SU-DHL-6 (cell line): ENCODE data around the gene CACNA1C.

ENCODE experiments used
- CTCF ChIP-seq: fragments of 200-600 bp; sonication (generic); IDR thresholded peaks from one replicate; pipeline ENCODE4 v1.5.1; 2017; ENCODE audit warnings: antibody characterized with exemption, mild to moderate bottlenecking, low read length, moderate library complexity; ENCODE audit not compliant: insufficient read depth, poor library complexity, severe bottlenecking
- EZH2phosphoT487 ChIP-seq: fragments of 200-600 bp; sonication (generic), shearing (Covaris generic); conservative IDR thresholded peaks from 2 replicates; pipeline ENCODE4 v1.6.1; 2018; ENCODE audit warnings: mild to moderate bottlenecking, antibody characterized with exemption, low read length, moderate library complexity, mixed read lengths

DNA sequence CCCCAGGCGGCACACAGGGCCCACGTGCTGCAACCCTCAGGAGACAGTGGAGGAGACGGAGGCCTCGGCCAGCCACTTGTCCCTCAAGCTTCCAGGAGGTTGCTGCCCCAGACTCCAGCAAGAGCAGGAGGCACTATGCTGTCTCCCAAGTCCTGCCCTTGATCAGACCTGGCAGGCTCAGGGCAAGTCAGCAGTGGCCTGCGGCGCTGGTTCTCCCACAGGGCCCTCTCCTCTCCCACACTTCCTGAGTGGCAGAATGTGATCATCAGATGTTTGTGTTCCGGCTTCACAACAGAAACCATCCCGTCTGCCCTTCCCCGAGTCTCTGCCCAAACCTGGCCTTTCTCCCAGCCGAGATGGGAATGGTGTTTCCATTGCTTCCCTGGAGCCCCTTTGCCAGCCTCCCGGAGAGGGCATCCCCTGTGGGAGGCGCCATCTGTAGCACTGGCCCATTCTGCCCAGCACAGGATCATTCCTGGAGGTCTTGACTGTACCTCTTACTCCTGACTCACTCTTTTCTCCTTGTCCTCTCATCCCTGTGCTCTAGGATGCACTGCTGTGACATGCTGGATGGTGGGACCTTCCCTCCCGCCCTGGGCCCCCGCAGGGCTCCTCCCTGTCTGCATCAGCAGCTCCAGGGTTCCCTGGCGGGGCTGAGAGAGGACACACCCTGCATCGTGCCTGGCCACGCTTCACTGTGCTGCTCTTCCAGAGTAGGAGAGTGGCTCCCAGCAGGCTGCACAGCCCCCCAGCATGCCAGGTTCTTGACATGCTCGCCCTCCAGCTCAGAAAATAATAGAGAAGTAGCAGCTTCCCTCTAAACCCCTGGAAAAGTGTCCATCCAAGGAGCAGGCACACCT lies 627.3 kb downstream of the CACNA1C start:
- no peak for TF ChIP-seq CTCF
- no peak for TF ChIP-seq EZH2phosphoT487
